Tibial nerve (tissue), 4 donors: ENCODE measurements around the gene COMMD6. TPM values are rescaled to one million over a fixed set of nuclear protein-coding genes. Genes with fewer than 3 reads are reported as not detected.

Experiments
- DNase-seq, 2 donors: peaks; one replicate each; pipeline ENCODE4 v3.0.0-alpha.2; 2019; ENCODE audit warnings: low spot score in 2 of 2
- H3K27ac ChIP-seq, 4 donors: fragments of 200-600 bp; sonication (generic) in 3 of 4; one replicate each; pipeline ENCODE4 v1.5.1; 2017 to 2019; ENCODE audit warnings: mild to moderate bottlenecking in 1 of 4
- H3K27me3 ChIP-seq, 2 donors: fragments of 200-600 bp; sonication (generic) in 1 of 2; one replicate each; pipeline versions ENCODE4 v1.5.1 to v1.6.0; 2017 to 2019
- H3K36me3 ChIP-seq, 3 donors: fragments of 200-600 bp; sonication (generic); one replicate each; pipeline ENCODE4 v1.5.1; 2018 to 2019
- H3K4me1 ChIP-seq, 4 donors: fragments of 200-600 bp; sonication (generic) in 3 of 4; one replicate each; pipeline ENCODE4 v1.5.1; 2017 to 2019
- H3K4me3 ChIP-seq, 4 donors: fragments of 200-600 bp; sonication (generic) in 3 of 4; one replicate each; pipeline ENCODE4 v1.5.1; 2017 to 2019; ENCODE audit warnings: mild to moderate bottlenecking in 1 of 4, moderate library complexity in 1 of 4
- H3K9me3 ChIP-seq, 4 donors: fragments of 200-600 bp; sonication (generic) in 3 of 4; one replicate each; pipeline ENCODE4 v1.5.1; 2017 to 2019
- EP300 ChIP-seq, 2 donors: sonication (generic); formaldehyde crosslinking; IDR thresholded peaks; one replicate each; pipeline ENCODE4 v1.6.1; 2017; ENCODE audit warnings: antibody characterized with exemption in 2 of 2, mild to moderate bottlenecking in 1 of 2
- POLR2A ChIP-seq, 2 donors: fragments of 450-650 bp; IDR thresholded peaks; one replicate each; pipeline ENCODE4 v1.6.1; 2017; ENCODE audit warnings: antibody characterized with exemption in 2 of 2, mild to moderate bottlenecking in 2 of 2, moderate library complexity in 2 of 2
- WGBS, 2 donors: methylation state at CpG; one replicate each; pipeline ENCODE4 v1.1.5; 2018; 5-methylcytosine and 5-hydroxymethylcytosine counted together
- total RNA-seq, 4 donors: library from RNA; depleted of rRNA; stranded (reverse); fragments of >200 nt; gene quantifications; one replicate each; pipeline ENCODE4 v1.1.0, GENCODE V29; 2016
- TF ChIP-seq, protein P1 (sequence below), 5 experiments: fragments of 200-600 bp in 3 of 5; fragments of 450-650 bp in 2 of 5; sonication (generic) in 3 of 5; IDR thresholded peaks; one replicate each; pipeline ENCODE4 v1.5.1; 2016 to 2019; ENCODE audit warnings: antibody characterized with exemption in 5 of 5, mild to moderate bottlenecking in 3 of 5, moderate library complexity in 2 of 5

The COMMD6 gene
- total RNA-seq, 4 donors from 2014 or later, result 58.6 to 141 (median 83.5) TPM

GRCh38 chr13:75479102-75479740, 58.4 kb downstream of the COMMD6 start:
- Histone ChIP-seq H3K4me1 (peaks cover 0 to 37% (median 3%) of the 10 kb centered on the region in 4 donors), H3K9me3 (no peaks in the 10 kb centered on the region), H3K4me3 (no peak overlapping the region), H3K27me3 (no peaks in the 10 kb centered on the region), H3K36me3 (no peaks in the 10 kb centered on the region), H3K27ac (no peak overlapping the region)
- DNase-seq, result no peak
- WGBS, 2 donors, result 73 to 77% methylated on average over 5 of the region's 5 CpGs
- TF ChIP-seq POLR2A (IDR thresholded peaks at IDR 0.05) (no peak), EP300 (IDR thresholded peaks at IDR 0.05) (no peak)
- TF ChIP-seq, protein P1, sequence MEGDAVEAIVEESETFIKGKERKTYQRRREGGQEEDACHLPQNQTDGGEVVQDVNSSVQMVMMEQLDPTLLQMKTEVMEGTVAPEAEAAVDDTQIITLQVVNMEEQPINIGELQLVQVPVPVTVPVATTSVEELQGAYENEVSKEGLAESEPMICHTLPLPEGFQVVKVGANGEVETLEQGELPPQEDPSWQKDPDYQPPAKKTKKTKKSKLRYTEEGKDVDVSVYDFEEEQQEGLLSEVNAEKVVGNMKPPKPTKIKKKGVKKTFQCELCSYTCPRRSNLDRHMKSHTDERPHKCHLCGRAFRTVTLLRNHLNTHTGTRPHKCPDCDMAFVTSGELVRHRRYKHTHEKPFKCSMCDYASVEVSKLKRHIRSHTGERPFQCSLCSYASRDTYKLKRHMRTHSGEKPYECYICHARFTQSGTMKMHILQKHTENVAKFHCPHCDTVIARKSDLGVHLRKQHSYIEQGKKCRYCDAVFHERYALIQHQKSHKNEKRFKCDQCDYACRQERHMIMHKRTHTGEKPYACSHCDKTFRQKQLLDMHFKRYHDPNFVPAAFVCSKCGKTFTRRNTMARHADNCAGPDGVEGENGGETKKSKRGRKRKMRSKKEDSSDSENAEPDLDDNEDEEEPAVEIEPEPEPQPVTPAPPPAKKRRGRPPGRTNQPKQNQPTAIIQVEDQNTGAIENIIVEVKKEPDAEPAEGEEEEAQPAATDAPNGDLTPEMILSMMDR (IDR thresholded peaks at IDR 0.05), result no peak

DNA sequence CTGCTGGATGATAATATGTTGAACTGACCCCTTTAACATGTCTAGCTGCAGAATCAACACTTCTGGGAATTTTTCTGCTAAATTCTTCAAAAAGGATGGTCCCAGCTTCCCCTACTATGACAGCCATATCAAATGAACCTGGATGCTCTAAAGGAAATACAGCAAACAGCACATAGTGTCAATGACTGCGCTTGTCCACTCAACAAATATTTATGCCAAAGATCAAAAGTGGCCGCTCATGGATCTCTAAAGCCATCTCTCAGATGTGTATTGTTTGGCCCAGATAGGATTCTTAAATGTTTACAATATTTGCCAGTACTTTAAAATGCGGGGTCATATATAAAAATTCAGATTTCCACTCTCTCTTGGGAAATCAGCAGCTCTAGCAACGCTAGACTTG, 59.0 kb downstream of the COMMD6 start:
- Histone ChIP-seq H3K9me3 (no peaks in the 10 kb centered on the region), H3K4me3 (no peak overlapping the region), H3K27me3 (no peaks in the 10 kb centered on the region), H3K27ac (no peak overlapping the region), H3K36me3 (no peaks in the 10 kb centered on the region), H3K4me1 (peaks cover 0 to 37% (median 3%) of the 10 kb centered on the region in 4 donors)
- no peak for DNase-seq
- 84 to 91% methylated on average over 4 of the region's 4 CpGs for WGBS, 2 donors
- no peak for TF ChIP-seq EP300 (IDR thresholded peaks at IDR 0.05)
- TF ChIP-seq, protein P1 (IDR thresholded peaks at IDR 0.05), result no peak
- TF ChIP-seq POLR2A (IDR thresholded peaks at IDR 0.05), result no peak

Other genes starting within 250 kb of the COMMD6 start
- 10 to 100 TPM; 17.7 to 45.4 (median 33.4) TPM for gene TBC1D4, start 55.7 kb downstream of the COMMD6 start, total RNA-seq
- gene UCHL3, start 11.9 kb upstream of the COMMD6 start, total RNA-seq, result 10 to 100 TPM in 2 of 4 donors, 1 to 10 TPM in 2; 1.4 to 19.2 (median 11.0) TPM
- gene LMO7, start 98.5 kb upstream of the COMMD6 start, total RNA-seq, result 100 to 1,000 TPM; 149 to 311 (median 236) TPM